CD4-positive, CD25-positive, alpha-beta regulatory T cell (primary cell): ENCODE results near the gene FOXL1. TPM values are rescaled to one million over a fixed set of nuclear protein-coding genes. Genes with fewer than 3 reads are reported as not detected.

ENCODE experiments used
- ATAC-seq, 2 donors: fragments of 150-1000 bp; cut with Tn5 transposase; one replicate each; pipeline ENCODE4 v1.10.0; 2021; ENCODE audit warnings: low read depth in 2 of 2, moderate number of reproducible peaks in 2 of 2, moderate library complexity in 1 of 2
- DNase-seq, 3 donors: peaks; one replicate each; pipeline versions ENCODE4 v3.0.0 to v3.0.0-alpha.2; 2012 to 2022; ENCODE audit warnings: mixed read lengths in 1 of 3
- H3K27ac ChIP-seq: one replicate; pipeline ENCODE4 v1.7.0; 2013; ENCODE audit warnings: mild to moderate bottlenecking, low read length; ENCODE audit not compliant: insufficient read depth, poor library complexity, severe bottlenecking
- H3K27me3 ChIP-seq: one replicate; pipeline ENCODE4 v1.7.0; 2013; ENCODE audit warnings: low read length; ENCODE audit not compliant: control insufficient read depth, insufficient read depth
- H3K36me3 ChIP-seq: one replicate; pipeline ENCODE4 v1.7.0; 2013; ENCODE audit warnings: mild to moderate bottlenecking, low read length, moderate library complexity; ENCODE audit not compliant: control insufficient read depth, insufficient read depth
- H3K4me1 ChIP-seq: 2 replicates; pipeline ENCODE4 v1.7.0; 2013; ENCODE audit warnings: mild to moderate bottlenecking, low read length; ENCODE audit not compliant: insufficient read depth, control insufficient read depth, poor library complexity, severe bottlenecking
- H3K4me3 ChIP-seq: one replicate; pipeline ENCODE4 v1.7.0; 2013; ENCODE audit warnings: low read depth, mild to moderate bottlenecking, low read length, moderate library complexity
- H3K9me3 ChIP-seq, 2 experiments: 1 replicate in 1 of 2; 2 replicates in 1 of 2; pipeline ENCODE4 v1.7.0; 2013; ENCODE audit warnings: low read length in 2 of 2, mild to moderate bottlenecking in 1 of 2, moderate library complexity in 1 of 2; ENCODE audit not compliant: control insufficient read depth in 2 of 2
- H3K27ac Mint-ChIP-seq, 3 donors: one replicate each; pipeline ENCODE4 v1.8.0; 2020 to 2022; ENCODE audit warnings: mild to moderate bottlenecking in 3 of 3, mixed read lengths in 3 of 3, moderate library complexity in 2 of 3
- H3K27me3 Mint-ChIP-seq: one replicate; pipeline ENCODE4 v1.8.0; 2022; ENCODE audit warnings: mild to moderate bottlenecking, mixed read lengths
- H3K36me3 Mint-ChIP-seq: one replicate; pipeline ENCODE4 v1.8.0; 2020; ENCODE audit warnings: mixed read lengths
- H3K4me1 Mint-ChIP-seq, 4 donors: one replicate each; pipeline ENCODE4 v1.8.0; 2020 to 2022; ENCODE audit warnings: mixed read lengths in 4 of 4, mild to moderate bottlenecking in 1 of 4
- H3K4me3 Mint-ChIP-seq, 4 donors: one replicate each; pipeline ENCODE4 v1.8.0; 2020 to 2022; ENCODE audit warnings: mild to moderate bottlenecking in 4 of 4, mixed read lengths in 4 of 4, moderate library complexity in 3 of 4
- H3K9me3 Mint-ChIP-seq, 7 donors: one replicate each; pipeline ENCODE4 v1.8.0; 2020 to 2022; ENCODE audit warnings: mixed read lengths in 7 of 7, mild to moderate bottlenecking in 3 of 7, moderate library complexity in 2 of 7
- polyA plus RNA-seq, 4 donors: library from polyadenylated mRNA; unstranded; fragments of 300-500 nt; fragmentation: Illumina TruSeq; gene quantifications; one replicate each; pipeline ENCODE4 v1.2.3, GENCODE V29; 2021
- total RNA-seq: library from RNA; stranded (reverse); gene quantifications from one replicate; pipeline ENCODE4 v1.2.3, GENCODE V29; 2022

FOXL1 gene
- total and polyA plus RNA-seq, 5 donors from 2014 or later, result not detected

- no peak overlapping the region for H3K4me3 ChIP-seq
- H3K27ac ChIP-seq, result no peak overlapping the region
- Mint-ChIP-seq H3K27me3 (no peaks in the 10 kb centered on the region), H3K9me3 (peaks cover 0 to 3% (median 0%) of the 10 kb centered on the region in 7 donors), H3K27ac (peak overlapping the region in 1 of 3 donors; percentile 32), H3K36me3 (peaks cover 11% of the 10 kb centered on the region), H3K4me3 (no peak overlapping the region), H3K4me1 (no peaks in the 10 kb centered on the region)
- DNase-seq, result no peak
- no peaks in the 10 kb centered on the region for H3K9me3 ChIP-seq
- no peak for ATAC-seq
- no peaks in the 10 kb centered on the region for H3K4me1 ChIP-seq
- H3K36me3 ChIP-seq, result peaks cover 38% of the 10 kb centered on the region
- H3K27me3 ChIP-seq, result no peaks in the 10 kb centered on the region
Observed at GRCh38 chr16:86533767-86534351, 44.5 kb upstream of the FOXL1 start.

GRCh38 chr16:86534779-86535615 is 43.4 kb upstream of the FOXL1 start:
- Mint-ChIP-seq H3K27me3 (no peaks in the 10 kb centered on the region), H3K4me1 (no peaks in the 10 kb centered on the region), H3K27ac (no peak overlapping the region), H3K9me3 (peaks cover 0 to 3% (median 0%) of the 10 kb centered on the region in 7 donors), H3K4me3 (no peak overlapping the region), H3K36me3 (peaks cover 18% of the 10 kb centered on the region)
- ATAC-seq, result no peak
- Histone ChIP-seq H3K27me3 (no peaks in the 10 kb centered on the region), H3K4me3 (no peak overlapping the region), H3K36me3 (peaks cover 48% of the 10 kb centered on the region), H3K27ac (no peak overlapping the region), H3K4me1 (no peaks in the 10 kb centered on the region), H3K9me3 (no peaks in the 10 kb centered on the region)
- no peak for DNase-seq

- Mint-ChIP-seq H3K36me3 (peaks cover 27% of the 10 kb centered on the region), H3K4me3 (no peak overlapping the region), H3K4me1 (no peaks in the 10 kb centered on the region), H3K9me3 (peaks cover 0 to 3% (median 0%) of the 10 kb centered on the region in 7 donors), H3K27me3 (no peaks in the 10 kb centered on the region), H3K27ac (no peak overlapping the region)
- Histone ChIP-seq H3K4me1 (no peaks in the 10 kb centered on the region), H3K36me3 (peaks cover 64% of the 10 kb centered on the region), H3K27me3 (no peaks in the 10 kb centered on the region), H3K9me3 (no peaks in the 10 kb centered on the region), H3K27ac (no peak overlapping the region), H3K4me3 (no peak overlapping the region)
- ATAC-seq (no peak), DNase-seq (no peak)
Observed at GRCh38 chr16:86536621-86537020, 41.7 kb upstream of the FOXL1 start.

GRCh38 chr16:86537486-86537885 is 40.9 kb upstream of the FOXL1 start:
- Histone ChIP-seq H3K9me3 (no peaks in the 10 kb centered on the region), H3K4me1 (no peaks in the 10 kb centered on the region), H3K4me3 (no peak overlapping the region), H3K27me3 (no peaks in the 10 kb centered on the region), H3K27ac (no peak overlapping the region), H3K36me3 (peaks cover 69% of the 10 kb centered on the region)
- Mint-ChIP-seq H3K27ac (no peak overlapping the region), H3K4me1 (no peaks in the 10 kb centered on the region), H3K9me3 (peaks cover 0 to 3% (median 0%) of the 10 kb centered on the region in 7 donors), H3K36me3 (peaks cover 31% of the 10 kb centered on the region), H3K27me3 (no peaks in the 10 kb centered on the region), H3K4me3 (no peak overlapping the region)
- no peak for DNase-seq
- no peak for ATAC-seq

- H3K9me3 ChIP-seq, result no peaks in the 10 kb centered on the region
- Mint-ChIP-seq H3K27ac (peak overlapping the region in 1 of 3 donors; percentile 36), H3K27me3 (no peaks in the 10 kb centered on the region), H3K4me1 (peaks cover 0 to 3% (median 0%) of the 10 kb centered on the region in 4 donors), H3K36me3 (peaks cover 36% of the 10 kb centered on the region), H3K4me3 (no peak overlapping the region), H3K9me3 (peaks cover 0 to 3% (median 0%) of the 10 kb centered on the region in 7 donors)
- H3K4me1 ChIP-seq, result no peaks in the 10 kb centered on the region
- H3K27ac ChIP-seq, result no peak overlapping the region
- no peaks in the 10 kb centered on the region for H3K27me3 ChIP-seq
- no peak overlapping the region for H3K4me3 ChIP-seq
- peaks cover 65% of the 10 kb centered on the region for H3K36me3 ChIP-seq
- DNase-seq (no peak), ATAC-seq (no peak)
Observed at GRCh38 chr16:86538196-86538780, 40.1 kb upstream of the FOXL1 start.

GRCh38 chr16:86540894-86541293 is 37.5 kb upstream of the FOXL1 start:
- Histone ChIP-seq H3K4me3 (no peak overlapping the region), H3K9me3 (no peaks in the 10 kb centered on the region), H3K27me3 (no peaks in the 10 kb centered on the region), H3K36me3 (peaks cover 72% of the 10 kb centered on the region), H3K4me1 (no peaks in the 10 kb centered on the region), H3K27ac (no peak overlapping the region)
- ATAC-seq (no peak), DNase-seq (no peak)
- no peaks in the 10 kb centered on the region for H3K27me3 Mint-ChIP-seq
- no peak overlapping the region for H3K27ac Mint-ChIP-seq
- no peaks in the 10 kb centered on the region for H3K9me3 Mint-ChIP-seq
- no peak overlapping the region for H3K4me3 Mint-ChIP-seq
- peaks cover 0 to 6% (median 1%) of the 10 kb centered on the region in 4 donors for H3K4me1 Mint-ChIP-seq
- peaks cover 48% of the 10 kb centered on the region for H3K36me3 Mint-ChIP-seq

GRCh38 chr16:86541560-86541959 is 36.8 kb upstream of the FOXL1 start:
- peaks cover 75% of the 10 kb centered on the region for H3K36me3 ChIP-seq

More at GRCh38 chr16:86541560-86541959, 36.8 kb upstream of the FOXL1 start:
- Histone ChIP-seq H3K9me3 (no peaks in the 10 kb centered on the region), H3K4me3 (no peak overlapping the region), H3K4me1 (no peaks in the 10 kb centered on the region), H3K27ac (no peak overlapping the region), H3K27me3 (no peaks in the 10 kb centered on the region)
- H3K9me3 Mint-ChIP-seq, result no peaks in the 10 kb centered on the region
- DNase-seq, result no peak
- H3K36me3 Mint-ChIP-seq, result peaks cover 46% of the 10 kb centered on the region
- no peak overlapping the region for H3K27ac Mint-ChIP-seq
- peaks cover 0 to 6% (median 2%) of the 10 kb centered on the region in 4 donors for H3K4me1 Mint-ChIP-seq
- no peaks in the 10 kb centered on the region for H3K27me3 Mint-ChIP-seq
- ATAC-seq, result no peak
- no peak overlapping the region for H3K4me3 Mint-ChIP-seq
